GM12892 (cell line): ENCODE results near the gene CAP2.

ENCODE experiments used
- POLR2AphosphoS5 ChIP-seq: IDR thresholded peaks from 2 replicates; pipeline ENCODE4 v1.6.1; 2011; ENCODE audit warnings: low read depth, low read length, control low read depth
- TAF1 ChIP-seq: IDR thresholded peaks from 2 replicates; pipeline ENCODE4 v1.6.1; 2011; ENCODE audit warnings: low read depth, mild to moderate bottlenecking, control low read depth, low read length, borderline replicate concordance

DNA sequence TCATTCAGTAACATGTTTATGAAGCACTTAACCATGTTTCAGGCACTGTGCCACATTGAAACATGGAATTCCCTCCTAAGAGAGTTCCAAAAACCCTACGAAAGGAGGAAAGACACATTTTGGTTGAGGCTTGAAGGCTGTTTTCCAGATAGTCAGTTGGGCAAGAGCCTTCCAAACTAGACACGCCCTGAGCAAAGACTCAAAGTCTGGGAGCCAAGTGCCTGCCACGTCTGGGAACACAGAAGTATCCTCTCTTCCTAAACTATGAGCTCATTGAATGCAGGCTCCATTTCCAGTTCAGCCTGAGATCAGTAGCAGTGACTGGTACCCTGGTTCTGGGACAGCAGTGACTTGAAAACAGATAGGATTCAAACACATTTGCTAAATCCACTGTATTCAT lies 132.2 kb downstream of the CAP2 start:
- TF ChIP-seq TAF1 (no peak), POLR2AphosphoS5 (no peak)
